GM12801 (cell line): Measurements from ENCODE around the gene GRB2.

ENCODE experiments used
- TF ChIP-seq, protein P1 (sequence below): IDR thresholded peaks from one replicate; pipeline ENCODE4 v1.5.1; 2011; ENCODE audit warnings: control low read depth; ENCODE audit not compliant: insufficient read length; ENCODE audit errors: extremely low read depth

GRB2 gene

DNA sequence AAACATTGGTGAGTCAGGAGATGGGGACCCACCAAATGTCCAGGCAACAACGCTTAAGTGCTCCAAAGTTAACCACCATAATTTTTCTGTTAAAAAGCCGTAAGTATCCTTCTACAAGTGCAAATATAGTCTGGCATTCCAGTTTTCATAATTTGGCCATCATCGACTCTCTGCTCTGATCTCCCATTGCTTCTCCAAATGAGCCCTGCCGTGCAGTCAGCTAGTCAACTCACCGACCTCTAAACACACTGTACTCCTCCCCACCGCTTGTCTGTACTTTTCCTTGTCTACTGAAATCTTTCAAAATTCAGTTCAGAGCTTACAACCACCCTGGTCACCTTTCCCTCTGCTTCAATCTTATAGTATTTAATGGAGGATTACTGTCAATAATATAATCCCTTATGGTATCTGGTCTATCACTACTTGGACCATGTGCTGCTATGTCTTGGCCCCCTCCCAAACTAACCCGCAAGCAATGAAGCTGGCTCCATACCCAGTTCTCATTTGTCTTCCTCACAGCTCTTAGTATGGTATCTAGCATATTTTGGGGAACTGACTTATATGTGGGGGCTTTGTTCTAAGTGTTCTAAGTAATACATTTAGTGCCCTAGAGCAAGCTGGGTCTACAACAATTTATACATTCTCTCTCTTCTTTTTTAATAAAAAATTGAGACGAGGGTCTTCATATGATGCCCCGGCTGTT is 63.5 kb downstream of the GRB2 start:
- TF ChIP-seq, protein P1, sequence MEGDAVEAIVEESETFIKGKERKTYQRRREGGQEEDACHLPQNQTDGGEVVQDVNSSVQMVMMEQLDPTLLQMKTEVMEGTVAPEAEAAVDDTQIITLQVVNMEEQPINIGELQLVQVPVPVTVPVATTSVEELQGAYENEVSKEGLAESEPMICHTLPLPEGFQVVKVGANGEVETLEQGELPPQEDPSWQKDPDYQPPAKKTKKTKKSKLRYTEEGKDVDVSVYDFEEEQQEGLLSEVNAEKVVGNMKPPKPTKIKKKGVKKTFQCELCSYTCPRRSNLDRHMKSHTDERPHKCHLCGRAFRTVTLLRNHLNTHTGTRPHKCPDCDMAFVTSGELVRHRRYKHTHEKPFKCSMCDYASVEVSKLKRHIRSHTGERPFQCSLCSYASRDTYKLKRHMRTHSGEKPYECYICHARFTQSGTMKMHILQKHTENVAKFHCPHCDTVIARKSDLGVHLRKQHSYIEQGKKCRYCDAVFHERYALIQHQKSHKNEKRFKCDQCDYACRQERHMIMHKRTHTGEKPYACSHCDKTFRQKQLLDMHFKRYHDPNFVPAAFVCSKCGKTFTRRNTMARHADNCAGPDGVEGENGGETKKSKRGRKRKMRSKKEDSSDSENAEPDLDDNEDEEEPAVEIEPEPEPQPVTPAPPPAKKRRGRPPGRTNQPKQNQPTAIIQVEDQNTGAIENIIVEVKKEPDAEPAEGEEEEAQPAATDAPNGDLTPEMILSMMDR: no peak

DNA sequence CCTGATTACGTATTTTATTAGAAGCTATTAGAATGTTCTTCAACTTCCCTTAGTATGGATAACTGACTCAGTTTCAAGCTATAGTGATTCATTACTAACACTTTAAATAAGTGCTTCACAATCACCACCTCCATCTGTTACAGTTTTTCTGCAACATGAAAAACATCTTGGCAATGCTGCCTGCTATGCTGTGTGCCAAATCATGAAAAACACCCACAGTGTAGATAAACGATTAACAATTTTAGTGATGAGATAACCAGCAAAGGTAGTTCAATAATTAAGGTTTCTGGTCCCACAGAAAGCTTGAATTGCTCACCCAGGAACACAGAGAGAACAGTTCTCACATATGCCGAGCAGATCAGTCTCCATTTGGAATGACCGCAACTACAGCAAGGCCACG is 64.8 kb downstream of the GRB2 start:
- TF ChIP-seq, protein P1: no peak

DNA sequence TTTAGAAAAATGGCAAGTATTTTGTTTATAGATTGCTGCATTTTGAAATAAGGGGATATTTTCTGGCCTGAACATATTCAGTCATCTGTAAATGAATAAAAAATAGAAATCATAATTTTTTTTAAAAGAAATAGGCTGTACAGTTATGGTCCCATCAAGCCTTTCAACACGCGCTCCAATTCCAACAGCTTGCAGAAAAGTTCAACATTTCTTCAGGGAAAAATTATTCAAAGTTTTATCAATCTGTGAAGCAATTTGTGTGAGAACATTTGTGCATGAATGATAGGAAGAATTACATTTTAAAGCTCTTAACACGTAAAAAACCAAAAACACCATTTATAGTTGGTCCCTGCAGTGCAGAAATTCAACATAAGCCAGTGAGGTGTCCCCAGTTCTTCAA is 65.5 kb downstream of the GRB2 start:
- TF ChIP-seq, protein P1: no peak

DNA sequence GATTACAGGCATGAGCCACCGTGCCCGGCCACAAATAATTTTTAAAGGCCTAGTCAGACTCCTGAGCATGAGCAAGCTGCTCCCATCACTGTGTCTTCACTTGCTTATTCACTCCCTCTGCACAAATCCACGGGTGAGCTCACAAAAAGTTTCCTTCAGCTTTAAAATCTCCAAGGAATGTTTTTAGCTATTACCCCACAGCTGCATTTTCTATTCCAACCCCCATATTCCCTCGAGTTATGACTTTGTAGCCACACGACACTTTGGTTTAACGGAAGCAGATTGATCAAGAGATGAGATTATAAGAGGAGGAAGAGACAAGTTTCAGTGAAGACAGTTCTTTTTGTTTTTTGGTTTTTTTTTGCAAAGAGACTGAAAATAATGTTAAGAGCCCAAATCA is 67.1 kb downstream of the GRB2 start:
- TF ChIP-seq, protein P1: no peak

DNA sequence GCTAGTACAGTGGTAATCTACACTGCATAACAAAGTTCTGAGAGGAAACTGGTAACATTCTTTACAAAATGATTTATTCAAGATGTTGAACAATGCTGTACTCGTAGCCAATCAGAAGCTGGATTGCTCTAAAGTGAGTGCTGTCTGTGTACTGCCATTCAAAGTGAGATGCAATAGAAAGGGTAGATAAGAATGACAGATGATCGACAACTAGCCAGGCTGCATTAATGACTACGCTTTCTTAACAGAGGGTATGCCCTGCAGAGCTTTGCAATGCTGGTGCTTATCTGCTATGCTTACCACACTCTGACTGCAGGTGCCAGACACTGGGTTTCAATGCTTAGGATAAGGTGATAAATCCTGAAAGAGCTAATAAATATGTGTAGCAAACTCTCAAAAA is 70.2 kb downstream of the GRB2 start:
- TF ChIP-seq, protein P1: no peak

DNA sequence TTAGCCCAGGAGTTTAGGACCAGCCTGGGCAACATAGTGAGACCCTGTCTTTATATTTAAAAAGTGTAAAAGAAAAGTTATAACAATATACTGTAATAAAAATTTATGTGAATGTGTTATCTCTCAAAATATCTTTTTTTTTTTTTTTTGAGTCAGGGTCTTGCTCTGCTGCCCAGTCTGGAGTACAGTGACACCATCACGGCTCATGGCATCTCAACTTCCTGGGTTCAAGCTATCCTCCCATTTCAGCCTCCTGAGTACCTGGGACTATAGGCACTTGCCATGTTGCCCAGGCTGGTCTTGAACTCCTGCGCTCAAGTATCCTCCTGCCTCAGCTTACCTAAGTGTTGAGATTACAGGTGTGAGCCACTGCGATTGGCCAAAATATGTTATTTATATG is 70.8 kb downstream of the GRB2 start:
- TF ChIP-seq, protein P1: no peak

DNA sequence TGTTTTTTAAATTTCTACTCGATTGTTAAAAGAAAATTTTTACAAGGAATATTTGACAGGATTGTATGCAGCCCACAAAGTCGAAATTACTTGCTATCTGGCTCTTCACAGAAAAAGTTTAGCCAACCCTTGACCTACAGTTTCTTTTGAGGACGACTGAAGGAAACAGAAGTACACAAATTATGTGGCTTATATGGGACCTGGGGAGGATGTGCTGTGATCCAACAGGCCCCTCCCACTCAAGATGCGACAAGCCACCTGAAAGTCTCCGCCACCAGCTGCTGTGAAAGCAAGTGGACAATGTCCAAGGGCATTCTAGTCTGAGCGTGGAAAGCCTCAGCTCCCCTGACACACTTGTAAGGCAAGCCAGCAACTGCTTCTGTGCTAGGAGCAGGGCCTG is 73.8 kb downstream of the GRB2 start:
- TF ChIP-seq, protein P1: no peak
